Type B pancreatic cell (in vitro differentiated cells): ENCODE results near the gene FNDC8. TPM values are rescaled to one million over a fixed set of nuclear protein-coding genes. Genes with fewer than 3 reads are reported as not detected.

Experiments
- DNase-seq: peaks from one replicate; pipeline ENCODE4 v3.0.0; 2021; ENCODE audit warnings: mixed read lengths; ENCODE audit not compliant: unreplicated experiment; ENCODE audit errors: extremely low spot score
- H3K27ac Mint-ChIP-seq: 2 replicates; pipeline ENCODE4 v1.8.0; 2021; ENCODE audit warnings: mild to moderate bottlenecking, mixed read lengths
- H3K27me3 Mint-ChIP-seq: 2 replicates; pipeline ENCODE4 v1.8.0; 2021; ENCODE audit warnings: mixed read lengths
- H3K36me3 Mint-ChIP-seq: 2 replicates; pipeline ENCODE4 v1.8.0; 2021; ENCODE audit warnings: mixed read lengths
- H3K4me1 Mint-ChIP-seq: one replicate; pipeline ENCODE4 v1.8.0; 2021; ENCODE audit warnings: mixed read lengths; ENCODE audit not compliant: unreplicated experiment
- H3K4me3 Mint-ChIP-seq: 2 replicates; pipeline ENCODE4 v1.8.0; 2021; ENCODE audit warnings: mild to moderate bottlenecking, mixed read lengths
- H3K9me3 Mint-ChIP-seq: 2 replicates; pipeline ENCODE4 v1.8.0; 2021; ENCODE audit warnings: mixed read lengths
- CTCF ChIP-seq: fragments of 200-600 bp; sonication (generic); conservative IDR thresholded peaks from 2 replicates; pipeline ENCODE4 v1.5.0; 2021; ENCODE audit warnings: antibody characterized with exemption, mild to moderate bottlenecking
- total RNA-seq: library from RNA; stranded (reverse); gene quantifications from 2 replicates; pipeline ENCODE4 v1.2.1, GENCODE V29; 2021; ENCODE audit warnings: low replicate concordance

Gene FNDC8
- total RNA-seq, 1 donor from 2014 or later = not detected

DNA sequence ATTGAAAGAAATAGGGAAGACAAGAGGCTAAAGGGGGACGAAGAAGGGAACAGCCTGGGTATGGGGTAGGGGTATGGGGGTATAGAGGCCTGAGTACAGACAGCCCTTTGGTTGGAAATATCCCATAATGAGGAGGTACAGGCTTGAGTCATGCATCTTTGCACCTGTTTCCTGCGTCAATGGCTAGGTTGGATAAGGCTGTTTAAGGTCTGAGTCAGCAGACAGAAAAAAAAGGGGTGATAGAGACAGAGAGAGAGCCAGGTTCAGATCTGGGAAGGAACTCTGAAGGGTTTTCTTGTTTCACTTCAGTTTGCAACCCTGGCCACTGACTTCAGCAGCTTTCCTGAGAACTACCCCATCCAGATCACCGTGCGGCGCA is 8.5 kb downstream of the FNDC8 start:
- Mint-ChIP-seq H3K27me3 (no peaks in the 10 kb centered on the region), H3K27ac (no peak overlapping the region), H3K4me3 (no peak overlapping the region), H3K4me1 (no peaks in the 10 kb centered on the region), H3K9me3 (no peaks in the 10 kb centered on the region), H3K36me3 (peaks cover 8% of the 10 kb centered on the region)
- no peak for DNase-seq
- TF ChIP-seq CTCF = no peak

DNA sequence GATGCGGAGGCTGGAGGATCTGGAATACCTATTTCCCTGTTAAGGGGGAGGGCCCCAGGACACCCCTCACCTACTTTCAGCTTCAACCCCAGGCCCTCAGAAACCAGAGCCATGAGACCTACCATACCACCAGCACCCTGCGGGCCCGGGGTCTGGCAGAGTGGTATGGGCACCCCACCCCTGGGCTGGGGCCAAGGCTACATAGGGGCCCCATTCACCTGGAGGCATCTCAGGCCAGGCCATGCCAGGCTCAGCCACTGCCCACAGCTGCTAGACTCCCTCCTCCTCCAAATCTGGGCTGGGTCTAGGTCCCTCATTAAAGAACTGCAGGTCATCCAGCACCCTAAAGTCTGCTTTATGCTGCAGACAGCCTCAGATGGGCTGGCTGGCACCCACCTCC is 9.0 kb downstream of the FNDC8 start:
- H3K4me1 Mint-ChIP-seq = no peaks in the 10 kb centered on the region
- no peaks in the 10 kb centered on the region for H3K9me3 Mint-ChIP-seq
- no peak overlapping the region for H3K4me3 Mint-ChIP-seq
- no peak for TF ChIP-seq CTCF
- DNase-seq = no peak
- H3K27me3 Mint-ChIP-seq = no peaks in the 10 kb centered on the region
- peaks cover 8% of the 10 kb centered on the region for H3K36me3 Mint-ChIP-seq
- no peak overlapping the region for H3K27ac Mint-ChIP-seq

- H3K36me3 Mint-ChIP-seq = peaks cover 12% of the 10 kb centered on the region
- no peaks in the 10 kb centered on the region for H3K9me3 Mint-ChIP-seq
- no peak overlapping the region for H3K27ac Mint-ChIP-seq
- no peak overlapping the region for H3K4me3 Mint-ChIP-seq
- H3K27me3 Mint-ChIP-seq = no peaks in the 10 kb centered on the region
- no peak for TF ChIP-seq CTCF
- H3K4me1 Mint-ChIP-seq = no peaks in the 10 kb centered on the region
- DNase-seq = no peak
Measured at GRCh38 chr17:35132099-35132498, 10.7 kb downstream of the FNDC8 start.

DNA sequence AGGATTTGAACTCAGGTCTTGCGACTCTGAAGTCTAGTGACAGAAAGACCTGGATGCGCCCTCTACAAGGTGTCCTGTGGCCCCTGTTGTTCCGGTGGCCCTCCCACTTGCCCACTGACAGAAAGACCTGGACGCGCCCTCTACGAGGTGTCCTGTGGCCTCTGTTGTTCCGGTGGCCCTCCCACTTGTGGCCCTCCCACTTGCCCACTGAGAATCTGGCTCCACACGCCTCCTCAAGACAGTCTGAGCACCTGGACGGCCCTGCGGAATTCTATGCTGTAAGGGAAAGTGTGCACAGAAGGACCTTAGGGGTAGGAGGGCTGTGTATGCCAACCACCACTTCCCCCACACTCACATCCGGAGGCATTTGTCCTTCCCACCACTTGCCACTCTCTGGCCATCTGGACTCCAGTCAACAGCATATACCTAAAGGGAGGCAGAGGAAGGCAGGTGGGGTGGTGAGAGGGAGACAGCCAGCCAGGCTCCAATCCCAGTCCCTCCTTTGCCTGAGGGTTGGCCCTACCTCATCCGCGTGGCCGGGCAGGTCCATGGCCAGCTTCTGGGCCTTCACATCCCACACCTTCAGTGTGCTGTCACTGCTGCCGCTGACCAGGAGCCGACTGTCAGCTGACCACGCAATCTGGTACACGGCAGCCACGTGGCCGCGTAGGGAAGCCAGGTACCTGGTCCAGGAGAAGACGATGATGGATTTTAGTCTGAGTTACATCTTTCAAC is 11.6 kb downstream of the FNDC8 start:
- H3K36me3 Mint-ChIP-seq = peaks cover 12% of the 10 kb centered on the region
- DNase-seq = no peak
- TF ChIP-seq CTCF = no peak
- no peak overlapping the region for H3K27ac Mint-ChIP-seq
- H3K27me3 Mint-ChIP-seq = no peaks in the 10 kb centered on the region
- H3K4me1 Mint-ChIP-seq = no peaks in the 10 kb centered on the region
- no peak overlapping the region for H3K4me3 Mint-ChIP-seq
- no peaks in the 10 kb centered on the region for H3K9me3 Mint-ChIP-seq

DNA sequence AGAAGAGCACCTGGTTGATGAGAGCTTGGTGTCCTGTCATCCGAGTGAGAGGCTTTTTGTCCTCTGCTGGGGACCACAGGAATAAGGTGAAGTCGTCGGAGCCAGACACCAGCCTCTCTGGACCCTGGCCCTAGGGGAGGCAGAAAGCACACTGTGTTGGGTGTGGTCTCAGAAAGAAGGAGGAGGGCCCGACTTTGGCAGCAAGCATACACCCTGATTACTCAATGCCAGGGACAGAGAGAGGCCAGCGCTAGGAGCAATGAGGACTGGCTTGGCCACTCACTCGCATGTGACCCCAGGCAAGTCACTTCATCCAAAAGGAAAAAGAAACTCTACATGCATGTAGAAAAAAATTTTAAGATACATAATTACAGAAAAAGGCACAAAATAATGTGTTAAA is 13.9 kb downstream of the FNDC8 start:
- Mint-ChIP-seq H3K27me3 (no peaks in the 10 kb centered on the region), H3K4me3 (no peak overlapping the region), H3K4me1 (no peaks in the 10 kb centered on the region), H3K36me3 (peaks cover 12% of the 10 kb centered on the region), H3K27ac (no peak overlapping the region), H3K9me3 (no peaks in the 10 kb centered on the region)
- TF ChIP-seq CTCF = no peak
- no peak for DNase-seq
